Activated CD4-positive, CD25-positive, alpha-beta regulatory T cell treated with anti-CD3 and anti-CD28 coated beads, Interleukin-2, amount 50 U/mL, for 72 hours (primary cell): Measurements from ENCODE around the gene SLC37A4.
"Not testable (repeated sequence)": the region's sequence is repeated elsewhere in the genome, so short reads cannot be mapped to it uniquely, and the experiment has no call there.

Experiments used
- DNase-seq: peaks from one replicate; pipeline ENCODE4 v3.0.0; 2021

SLC37A4 gene

DNA sequence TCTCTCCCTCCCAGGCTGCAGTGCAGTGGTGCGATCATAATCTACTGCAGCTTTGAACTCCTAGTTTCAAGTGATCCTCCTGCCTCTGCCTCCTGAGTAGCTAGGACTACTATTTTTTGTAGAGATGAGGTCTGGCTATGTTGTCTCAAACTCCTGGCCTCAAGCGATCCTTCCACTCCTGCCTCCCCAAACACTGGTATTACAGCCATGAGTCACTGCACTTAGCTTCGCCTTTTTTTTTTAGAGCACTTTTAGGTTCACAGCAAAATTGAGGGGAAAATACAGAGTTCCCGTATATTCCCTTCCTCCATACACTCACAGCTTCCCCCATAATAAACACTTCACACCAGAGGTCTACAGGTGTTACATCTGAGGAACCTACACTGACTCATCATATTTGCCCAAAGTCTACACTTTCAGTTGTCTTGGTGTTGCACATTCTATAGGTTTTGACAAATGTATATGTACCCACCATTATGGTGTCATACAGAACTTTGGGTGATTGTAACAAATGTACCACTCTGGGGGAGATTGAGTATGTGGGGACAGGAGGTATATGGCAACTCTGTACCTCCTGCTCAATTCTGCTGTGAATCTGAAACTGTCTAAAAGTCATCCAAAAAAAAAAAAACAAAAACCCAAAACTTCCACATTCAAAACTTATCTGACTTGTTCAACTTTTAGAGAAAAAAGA is 11.3 kb upstream of the SLC37A4 start:
- no peak for DNase-seq

DNA sequence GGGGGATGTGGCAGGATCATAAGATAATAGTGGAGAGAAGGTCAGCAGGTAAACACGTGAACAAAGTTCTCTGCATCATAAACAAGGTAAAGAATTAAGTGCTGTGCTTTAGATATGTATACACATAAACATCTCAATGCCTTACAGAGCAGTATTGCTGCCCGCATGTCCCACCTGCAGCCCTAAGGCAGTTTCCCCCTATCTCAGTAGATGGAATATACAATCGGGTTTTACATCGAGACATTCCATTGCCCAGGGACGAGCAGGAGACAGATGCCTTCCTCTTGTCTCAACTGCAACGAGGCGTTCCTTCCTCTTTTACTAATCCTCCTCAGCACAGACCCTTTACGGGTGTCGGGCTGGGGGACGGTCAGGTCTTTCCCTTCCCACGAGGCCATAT is 8.8 kb upstream of the SLC37A4 start:
- DNase-seq: not testable (repeated sequence)

DNA sequence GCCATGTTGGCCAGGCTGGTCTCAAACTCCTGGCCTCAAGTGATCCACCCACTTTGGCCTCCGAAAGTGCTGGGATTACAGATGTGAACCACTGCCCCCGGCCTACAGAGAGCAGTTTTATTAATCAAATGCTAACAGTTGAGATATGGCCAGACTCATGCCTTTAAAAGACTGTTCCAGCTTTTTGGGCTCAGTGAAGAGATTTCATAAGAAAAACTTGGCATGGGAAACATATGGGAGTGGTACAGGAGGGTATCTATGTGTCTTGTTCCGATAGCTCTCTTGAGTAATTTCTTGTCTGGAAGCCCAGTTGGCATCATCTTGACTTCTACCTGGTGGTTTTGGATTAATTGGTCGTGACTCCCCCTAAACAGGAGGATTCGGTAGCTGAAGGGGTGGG is 8.2 kb upstream of the SLC37A4 start:
- no peak for DNase-seq

DNA sequence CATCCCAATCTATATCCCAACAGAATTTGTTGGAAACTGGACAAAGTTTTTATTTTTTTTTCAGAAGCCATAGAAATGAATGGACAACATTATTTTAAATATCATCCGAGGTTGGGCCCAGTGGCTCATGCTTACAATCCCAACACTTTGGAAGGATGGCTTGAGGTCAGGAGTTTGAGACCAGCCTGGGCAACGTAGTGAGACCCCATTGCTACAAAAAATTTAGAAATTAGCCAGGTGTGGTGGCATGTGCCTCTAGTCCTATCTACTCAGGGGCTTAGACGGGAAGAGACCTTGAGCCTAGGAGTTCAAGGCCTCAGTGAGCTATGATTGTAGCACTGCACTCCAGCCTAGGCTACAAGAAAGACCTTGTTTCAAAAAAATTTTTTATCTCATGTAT is 4.1 kb upstream of the SLC37A4 start:
- DNase-seq: no peak

DNA sequence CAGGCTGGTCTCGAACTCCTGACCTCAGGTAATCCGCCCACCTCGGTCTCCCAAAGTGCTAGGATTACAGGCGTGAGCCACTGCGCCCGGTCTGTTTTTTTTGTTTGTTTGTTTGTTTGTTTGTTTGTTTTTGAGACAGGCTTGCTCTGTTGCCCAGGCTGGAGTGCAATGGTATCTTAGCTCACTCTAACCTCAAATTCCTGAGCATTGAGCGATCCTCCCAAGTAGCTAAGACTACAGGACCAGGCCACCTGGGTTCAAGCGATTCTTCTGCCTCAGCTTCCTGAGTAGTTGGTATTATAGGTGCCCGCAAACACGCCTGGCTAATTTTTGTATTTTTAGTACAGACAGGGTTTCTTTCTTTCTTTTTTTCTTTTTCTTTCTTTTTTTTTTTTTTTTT is 2.7 kb upstream of the SLC37A4 start:
- not testable (repeated sequence) for DNase-seq

DNA sequence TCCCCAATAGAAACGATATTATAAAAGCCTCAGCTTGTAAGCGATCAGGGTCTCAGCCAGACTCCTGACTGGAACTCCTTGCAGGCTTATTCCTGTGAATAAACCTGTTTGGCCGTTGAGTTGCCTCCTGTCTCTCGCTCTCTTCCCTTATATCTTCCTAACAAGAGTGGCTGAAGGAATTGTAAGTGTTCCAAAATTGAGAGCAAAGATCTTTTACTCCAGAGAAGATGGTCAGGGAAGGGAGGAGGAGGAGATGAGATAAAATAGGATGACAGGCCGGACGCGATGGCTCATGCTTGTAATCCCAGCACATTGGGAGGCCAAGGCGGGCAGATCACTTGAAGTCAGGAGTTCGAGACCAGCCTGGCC is 1.2 kb upstream of the SLC37A4 start:
- no peak for DNase-seq

DNA sequence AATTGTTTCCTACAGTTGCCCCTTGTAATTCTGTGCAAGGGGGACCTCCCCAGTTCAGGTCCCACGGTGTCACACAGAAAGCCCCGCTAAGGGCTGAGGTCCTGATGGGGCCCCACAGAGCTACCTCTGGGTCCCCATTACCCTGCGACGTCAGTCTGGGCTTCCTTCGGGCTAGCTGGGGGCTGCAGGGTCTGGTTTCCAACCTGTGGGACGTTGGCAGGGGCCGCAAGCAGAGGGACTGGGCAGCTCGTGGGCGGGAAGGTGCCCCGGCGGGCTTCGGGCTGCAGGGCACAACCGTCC is 698 bp downstream of the SLC37A4 start:
- no peak for DNase-seq

DNA sequence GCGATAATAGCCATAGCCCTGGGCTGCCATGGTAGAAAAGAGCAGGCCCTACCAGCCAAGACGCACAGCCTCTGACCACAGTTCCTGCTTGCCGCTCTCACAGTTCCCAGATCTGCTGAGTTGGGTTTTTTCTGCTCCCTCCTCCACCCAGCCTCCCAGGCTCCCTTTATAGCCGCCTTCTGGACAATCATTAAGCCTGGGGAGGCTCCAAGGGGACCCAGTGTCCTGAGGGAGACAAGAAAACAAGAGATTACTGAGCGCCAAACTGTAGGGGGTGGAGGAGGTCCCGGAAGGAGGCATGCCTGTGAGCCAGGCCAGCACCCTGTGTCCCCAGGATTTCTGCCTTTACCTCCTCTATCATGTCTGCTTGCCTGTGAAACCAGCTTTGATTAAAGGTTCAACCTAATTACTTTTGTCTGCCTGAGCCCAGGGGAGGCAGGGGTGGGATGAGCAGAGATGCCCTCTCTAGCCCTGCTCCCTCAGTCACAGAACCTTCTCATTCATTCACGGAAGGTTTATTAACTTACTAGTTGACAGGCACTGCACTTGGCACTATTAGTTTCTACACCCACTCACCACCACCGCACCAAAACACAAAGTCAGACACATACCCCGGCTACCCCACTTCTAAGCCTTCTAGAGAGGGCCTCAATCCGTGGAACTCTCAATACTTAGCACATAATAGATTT is 1.2 kb downstream of the SLC37A4 start:
- no peak for DNase-seq

DNA sequence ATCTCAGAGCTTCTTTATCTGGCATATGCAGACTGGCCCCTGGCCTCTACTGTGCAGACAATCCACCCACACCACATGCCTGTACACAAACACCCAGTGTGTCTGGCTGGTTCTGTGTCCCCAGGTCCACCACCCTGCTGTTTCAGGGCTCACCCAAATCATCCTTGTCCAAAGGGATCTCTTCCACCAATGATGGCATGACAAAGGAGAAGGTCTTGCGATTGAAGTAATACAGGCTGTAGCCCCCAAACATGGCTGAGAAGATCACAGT is 1.7 kb downstream of the SLC37A4 start:
- DNase-seq: no peak

DNA sequence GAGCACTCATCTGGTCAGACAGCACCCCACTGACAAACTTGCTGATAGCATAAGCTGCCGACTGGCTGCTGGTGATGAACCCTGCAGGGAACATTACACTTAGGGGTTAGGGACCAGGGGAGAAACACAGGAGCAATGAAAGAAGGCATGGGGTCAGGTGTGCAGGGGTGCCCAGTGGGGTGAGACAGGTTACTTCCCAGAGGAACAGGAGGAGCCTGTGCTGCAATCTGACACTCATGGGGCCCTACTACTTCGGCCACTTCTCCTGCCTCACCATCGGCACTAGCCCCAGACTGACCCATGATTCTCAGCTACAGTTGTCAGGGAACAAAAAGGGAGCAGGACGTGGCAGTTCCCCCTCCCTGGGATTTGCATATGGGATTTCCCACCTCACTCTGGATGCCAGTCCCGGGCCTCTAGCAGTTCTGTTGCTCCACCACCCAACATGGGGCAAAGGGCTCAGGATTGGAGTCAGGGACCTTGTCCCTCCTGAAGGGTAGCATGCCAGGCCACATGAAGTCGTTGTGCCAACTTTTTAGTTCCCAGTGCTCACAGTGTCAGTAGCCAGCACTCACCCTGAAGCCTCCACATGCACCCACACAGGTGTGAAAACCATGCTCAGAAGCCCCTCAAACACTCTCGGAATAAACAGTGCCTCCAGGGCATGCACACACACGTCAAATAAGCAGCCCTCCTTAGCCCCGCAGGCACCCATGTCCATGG is 2.2 kb downstream of the SLC37A4 start:
- no peak for DNase-seq

DNA sequence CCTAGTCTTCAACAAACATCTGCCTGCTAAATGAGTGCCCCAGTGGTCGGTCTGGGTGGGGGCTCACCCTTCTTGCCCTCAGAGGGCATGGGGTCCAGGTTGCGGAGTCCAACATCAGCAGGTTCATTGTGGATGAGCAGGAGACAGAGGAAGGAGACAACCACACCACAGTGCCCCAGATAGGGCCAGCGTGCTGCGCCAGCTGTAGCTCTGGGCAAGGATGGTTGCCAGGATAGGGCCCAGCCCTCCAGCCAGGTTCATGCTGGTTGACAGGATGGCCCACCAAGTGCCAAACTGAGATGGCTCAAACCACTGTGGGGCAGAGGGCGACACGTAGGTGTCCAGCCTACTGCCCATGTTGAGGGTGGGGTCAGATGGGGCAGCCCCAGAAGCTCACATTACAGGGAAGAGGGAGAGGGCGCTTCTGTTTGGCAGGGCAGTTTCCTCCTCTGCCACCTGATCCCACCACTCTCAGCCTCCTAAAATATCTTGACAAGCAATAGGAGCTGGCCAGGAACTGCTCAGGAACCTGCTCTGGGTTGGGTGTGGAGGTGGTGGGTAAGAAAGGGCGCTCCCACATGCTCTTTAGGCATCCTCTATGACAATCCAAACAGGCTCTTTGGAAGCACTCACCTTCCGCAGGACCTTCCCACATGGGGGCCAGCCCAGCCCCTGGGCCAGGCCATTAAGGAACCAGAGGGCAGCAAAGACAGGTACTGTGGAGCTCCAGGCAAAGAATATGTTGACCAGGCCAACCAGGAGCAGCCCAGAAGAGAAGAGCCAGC is 2.9 kb downstream of the SLC37A4 start:
- no peak for DNase-seq

DNA sequence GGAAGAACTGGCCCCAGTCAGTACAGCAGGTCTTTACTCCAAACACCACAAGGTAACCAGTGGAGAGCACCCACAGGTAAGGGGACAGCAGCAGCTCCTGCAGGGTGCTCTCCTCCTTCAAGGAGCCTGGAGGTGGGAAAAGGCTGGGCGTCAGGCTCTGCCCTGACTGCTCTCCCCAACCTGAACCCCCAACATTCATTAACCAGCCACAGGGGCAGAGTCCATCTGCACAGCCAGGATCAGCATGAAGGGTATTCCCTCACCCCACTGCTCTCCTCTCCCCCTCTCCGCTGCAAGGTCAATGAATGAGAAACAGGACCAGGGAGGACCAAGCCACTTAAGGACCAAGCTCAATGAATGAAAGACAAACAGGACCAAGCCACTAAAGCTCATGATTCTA is 3.7 kb downstream of the SLC37A4 start:
- DNase-seq: no peak

DNA sequence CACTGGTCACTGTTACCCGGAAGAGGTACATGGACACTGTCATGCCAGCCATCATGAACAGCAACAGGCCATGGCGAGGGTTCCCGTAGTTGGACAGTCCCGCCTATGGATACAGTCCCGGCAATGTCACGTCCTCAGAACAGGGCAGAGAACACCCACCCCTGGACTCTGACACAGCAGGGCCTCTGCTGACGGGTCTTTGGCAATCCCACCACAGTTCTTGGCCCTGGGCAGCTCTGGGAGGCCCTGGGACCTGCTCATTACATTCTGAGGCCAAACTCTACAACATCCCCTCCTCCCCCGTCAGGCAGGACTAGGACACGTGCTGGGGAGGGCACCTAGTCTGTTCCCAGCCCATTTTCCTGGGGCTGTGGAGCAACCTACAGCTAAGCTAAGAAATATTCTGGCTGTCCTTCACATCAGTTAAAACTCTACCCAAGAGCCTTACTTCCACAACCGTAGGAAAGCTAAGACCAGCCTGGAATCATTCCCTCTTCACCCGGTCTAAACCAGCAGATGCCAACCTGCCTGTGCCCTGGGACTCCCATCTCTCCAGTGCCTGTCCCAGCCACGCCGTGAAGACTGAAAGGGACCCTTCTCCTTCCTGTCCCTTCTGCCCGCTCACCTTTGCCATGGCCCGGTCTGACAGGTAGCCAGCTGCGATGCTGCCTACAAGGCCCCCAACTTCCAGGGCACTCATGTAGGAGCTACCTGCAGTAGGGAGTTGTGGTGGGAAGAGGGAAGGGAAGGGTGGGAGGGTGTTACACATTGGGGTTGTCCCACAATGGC is 4.5 kb downstream of the SLC37A4 start:
- DNase-seq: no peak

DNA sequence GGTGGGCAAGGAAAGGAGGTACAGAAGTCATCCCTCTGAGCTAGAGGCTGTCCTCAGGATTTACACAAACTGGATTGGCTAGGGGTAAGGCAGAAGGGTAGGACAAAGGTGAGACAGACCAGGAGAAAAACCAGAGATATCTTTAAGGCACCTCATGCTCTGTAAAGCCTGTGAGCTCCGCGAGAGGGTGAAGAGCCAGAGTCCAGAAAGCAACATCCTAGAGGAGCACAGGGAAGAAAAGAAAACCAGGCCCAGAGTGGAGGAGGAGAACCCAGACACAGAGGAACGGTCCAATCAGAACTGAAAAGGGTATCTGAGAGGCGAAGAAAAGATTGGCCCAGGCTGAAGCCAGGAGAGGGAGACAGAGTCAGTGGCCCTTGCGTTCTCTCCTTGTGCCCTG is 5.1 kb downstream of the SLC37A4 start:
- DNase-seq: no peak

DNA sequence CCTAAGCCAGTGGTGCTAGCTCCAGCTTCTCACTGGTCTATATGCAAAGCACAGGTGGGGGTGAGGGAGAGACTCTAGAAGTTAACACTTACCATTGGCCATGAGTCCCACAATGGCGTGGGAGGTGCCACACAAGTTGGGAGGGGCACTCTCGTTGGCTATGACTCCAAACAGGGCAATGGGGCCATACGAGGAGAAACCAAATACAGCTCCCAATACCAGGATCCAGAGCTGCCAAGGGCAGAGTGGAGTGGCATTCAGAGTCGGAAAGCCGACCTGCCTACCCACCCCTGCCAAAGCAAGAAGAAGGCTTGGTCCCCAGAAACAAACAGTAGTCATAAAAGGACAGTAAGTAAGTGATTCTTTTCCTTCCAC is 5.6 kb downstream of the SLC37A4 start:
- no peak for DNase-seq

DNA sequence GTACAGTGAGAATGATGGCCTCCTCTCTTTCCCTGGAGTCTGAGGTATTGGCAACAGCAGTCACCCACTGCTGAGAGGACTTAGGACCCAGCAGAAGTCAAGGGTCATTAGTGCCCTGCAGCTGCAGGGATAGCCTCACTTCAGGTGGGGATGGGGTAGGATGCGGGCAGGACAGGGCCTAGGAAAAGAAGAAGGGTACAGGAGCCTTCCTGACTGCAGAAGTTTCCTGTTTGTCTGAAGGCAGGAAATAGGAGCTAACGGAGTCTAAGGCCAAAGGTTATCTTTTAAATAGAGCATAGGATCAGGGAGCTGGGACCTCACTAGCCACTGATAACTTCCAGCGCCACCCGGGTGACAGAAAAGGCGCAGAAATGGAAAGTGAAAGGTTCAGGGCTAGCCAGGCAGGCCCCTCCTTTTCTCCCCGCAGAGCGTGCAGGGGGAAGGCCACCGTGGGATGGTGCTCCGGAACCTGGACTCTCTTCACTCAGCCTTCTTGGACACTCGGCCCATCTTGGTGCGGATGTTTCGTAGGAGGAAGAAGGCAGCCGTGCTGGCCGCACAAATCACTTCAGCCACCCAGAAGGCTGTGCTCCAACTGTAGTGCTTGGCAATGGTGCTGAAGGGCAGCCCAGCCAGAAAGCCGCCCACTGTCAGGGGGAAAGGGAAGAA is 6.1 kb downstream of the SLC37A4 start:
- no peak for DNase-seq

DNA sequence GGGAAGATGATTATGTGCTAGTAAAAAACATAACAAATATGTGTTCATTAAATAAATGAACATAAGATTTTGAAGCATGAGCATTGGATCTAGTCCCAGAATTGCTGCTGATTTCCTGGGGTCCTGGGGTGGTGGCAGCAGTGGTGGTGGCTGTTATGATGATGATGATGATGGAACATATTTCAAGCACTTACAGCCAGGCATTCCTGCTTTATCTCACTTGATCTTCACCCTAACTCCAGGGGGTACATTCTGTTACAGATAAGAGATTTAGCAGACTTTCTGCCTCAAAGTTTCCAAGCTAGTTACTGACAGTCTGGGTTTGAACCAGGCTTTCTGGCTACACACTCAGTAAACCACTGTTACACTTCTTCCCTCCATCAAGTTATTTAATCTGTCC is 6.9 kb downstream of the SLC37A4 start:
- no peak for DNase-seq

DNA sequence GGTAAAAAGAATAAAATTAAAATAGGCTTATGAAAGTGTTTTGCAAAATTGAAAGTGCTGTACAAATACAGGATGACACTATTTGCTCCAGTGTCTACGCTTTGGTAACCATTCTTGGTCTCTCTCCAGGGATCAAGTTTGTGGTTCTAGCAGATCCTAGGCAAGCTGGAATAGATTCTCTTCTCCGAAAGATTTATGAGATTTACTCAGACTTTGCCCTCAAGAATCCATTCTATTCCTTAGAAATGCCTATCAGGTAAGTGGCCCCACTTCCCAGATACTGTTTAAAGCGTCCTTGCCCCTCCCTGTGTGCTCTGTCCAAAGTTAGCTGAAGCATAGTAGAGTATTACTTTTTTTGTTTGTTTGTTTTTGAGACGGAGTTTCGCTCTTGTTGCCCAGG is 9.0 kb downstream of the SLC37A4 start:
- DNase-seq: no peak

DNA sequence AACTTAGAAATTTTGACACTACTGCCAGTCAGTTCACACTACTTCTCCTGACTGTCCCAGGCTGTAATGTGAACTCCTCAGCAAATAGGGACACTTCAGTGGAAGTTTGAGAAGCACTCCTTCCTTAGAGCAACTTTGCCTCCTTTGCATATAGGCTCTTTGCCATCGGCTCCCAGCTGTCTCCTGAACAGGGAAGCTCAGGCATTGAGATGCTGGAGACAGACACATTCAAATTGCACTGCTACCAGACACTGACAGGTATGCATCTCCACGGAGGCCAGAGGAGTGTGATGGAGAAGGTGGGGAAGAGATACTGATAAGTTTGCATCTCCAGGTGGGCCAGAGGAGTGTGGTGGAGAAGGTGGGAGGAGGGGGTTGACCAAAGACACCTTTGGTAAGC is 10.7 kb downstream of the SLC37A4 start:
- no peak for DNase-seq

DNA sequence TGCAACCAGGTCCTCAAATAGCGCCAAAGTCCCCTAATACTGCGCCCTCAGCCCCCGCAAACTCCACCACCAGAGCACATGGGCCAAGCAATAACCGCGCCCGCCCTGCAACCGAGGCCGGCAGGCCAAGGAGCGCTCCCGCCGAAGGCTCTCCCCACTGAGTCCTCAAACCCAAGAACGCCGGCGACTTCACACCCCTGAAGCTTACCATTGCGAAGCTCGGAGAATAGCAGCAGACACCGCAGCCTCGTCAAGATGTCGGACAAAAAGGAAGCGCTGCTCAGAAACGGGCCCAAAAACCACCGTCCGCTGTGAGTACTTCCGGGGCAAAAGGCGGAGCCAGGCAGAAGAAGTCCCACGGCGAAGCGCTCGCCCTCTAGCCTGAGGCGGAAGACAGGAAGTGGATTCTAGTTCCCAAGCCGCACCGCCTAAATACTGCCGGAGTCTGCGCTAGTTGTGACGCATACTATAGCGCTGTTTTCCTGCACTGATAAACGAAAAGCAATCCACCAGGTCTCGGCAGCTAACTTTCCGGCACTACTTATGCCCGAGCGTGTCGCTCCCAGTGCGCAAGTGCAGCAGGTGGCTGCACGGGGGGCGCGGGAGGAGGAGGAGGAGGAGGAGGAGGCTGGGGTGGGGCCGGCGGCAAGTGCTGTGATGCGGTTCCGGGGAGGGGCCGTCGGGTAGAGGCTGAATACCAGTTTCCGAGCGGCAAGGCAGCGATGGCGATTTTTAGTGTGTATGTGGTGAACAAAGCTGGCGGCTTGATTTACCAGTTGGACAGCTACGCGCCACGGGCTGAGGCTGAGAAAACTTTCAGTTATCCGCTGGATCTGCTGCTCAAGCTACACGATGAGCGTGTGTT is 12.4 kb downstream of the SLC37A4 start, which contains the start of the genes RPS25 and TRAPPC4:
TSS of gene RPS25 (minus strand) at position 270 of the 865 bp plus-strand sequence. CDS start at position 211, 59 bp downstream.
TSS of gene TRAPPC4 (plus strand) at position 693 of the 865 bp plus-strand sequence. CDS start at position 723, 30 bp downstream.
- DNase-seq: peak; percentile 92

DNA sequence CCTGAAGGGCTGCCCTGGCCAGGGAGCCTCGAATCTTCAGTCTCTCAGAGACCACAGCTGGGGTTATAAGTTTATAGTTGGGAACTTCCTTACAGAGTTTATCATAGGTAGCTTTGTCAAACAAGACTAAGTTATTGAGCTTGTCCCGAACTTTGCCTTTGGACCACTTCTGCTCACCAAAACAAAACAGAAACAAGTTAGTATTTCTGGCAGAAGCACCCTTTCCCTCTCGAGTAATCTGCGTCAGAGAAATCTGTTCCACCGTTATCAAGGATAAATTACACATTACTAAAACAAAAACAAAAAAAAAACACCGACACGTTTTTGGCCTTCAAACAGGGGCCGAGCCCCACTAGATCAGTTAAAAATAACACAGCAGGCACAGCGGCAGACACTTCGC is 13.3 kb downstream of the SLC37A4 start:
- DNase-seq: not testable (repeated sequence)
